Endothelial cell (in vitro differentiated cells): ENCODE data around the gene AGBL4. TPM values are rescaled to one million over a fixed set of nuclear protein-coding genes. Genes with fewer than 3 reads are reported as not detected.

Experiments
- DNase-seq: peaks from one replicate; pipeline ENCODE4 v3.0.0; 2021; ENCODE audit warnings: low spot score
- H3K27ac Mint-ChIP-seq: one replicate; pipeline ENCODE4 v1.8.0; 2021; ENCODE audit warnings: mixed read lengths, inconsistent platforms; ENCODE audit not compliant: unreplicated experiment
- H3K27me3 Mint-ChIP-seq: one replicate; pipeline ENCODE4 v1.8.0; 2021; ENCODE audit warnings: mild to moderate bottlenecking, moderate library complexity, mixed read lengths, inconsistent platforms; ENCODE audit not compliant: unreplicated experiment
- H3K36me3 Mint-ChIP-seq: one replicate; pipeline ENCODE4 v1.8.0; 2021; ENCODE audit warnings: mild to moderate bottlenecking, low read depth, mixed read lengths, inconsistent platforms; ENCODE audit not compliant: unreplicated experiment
- H3K4me1 Mint-ChIP-seq: one replicate; pipeline ENCODE4 v1.8.0; 2021; ENCODE audit warnings: mild to moderate bottlenecking, mixed read lengths, inconsistent platforms; ENCODE audit not compliant: unreplicated experiment
- H3K4me3 Mint-ChIP-seq: one replicate; pipeline ENCODE4 v1.8.0; 2021; ENCODE audit warnings: mild to moderate bottlenecking, mixed read lengths, inconsistent platforms; ENCODE audit not compliant: unreplicated experiment
- H3K9me3 Mint-ChIP-seq: one replicate; pipeline ENCODE4 v1.8.0; 2021; ENCODE audit warnings: mixed read lengths, inconsistent platforms; ENCODE audit not compliant: unreplicated experiment
- CTCF ChIP-seq: fragments of 200-600 bp; sonication (generic); IDR thresholded peaks from one replicate; pipeline ENCODE4 v1.5.0; 2021; ENCODE audit warnings: antibody characterized with exemption; ENCODE audit not compliant: unreplicated experiment
- total RNA-seq: library from RNA; stranded (reverse); fragmentation: NEBNext Ultra II Directional; extraction: Animal tissue kit (Norgen Biotek cat#: 25700); gene quantifications from one replicate; pipeline ENCODE4 v1.2.1, GENCODE V29; 2021; ENCODE audit not compliant: unreplicated experiment

The AGBL4 gene
- total RNA-seq, 1 donor from 2014 or later, result 0.51 TPM

GRCh38 chr1:48999321-48999720, 1024.4 kb downstream of the AGBL4 start:
- Mint-ChIP-seq H3K36me3 (no peaks in the 10 kb centered on the region), H3K27me3 (no peaks in the 10 kb centered on the region), H3K27ac (no peak overlapping the region), H3K4me3 (no peak overlapping the region), H3K9me3 (no peaks in the 10 kb centered on the region), H3K4me1 (no peaks in the 10 kb centered on the region)
- DNase-seq, result no peak
- no peak for TF ChIP-seq CTCF

GRCh38 chr1:48996311-48996710, 1027.4 kb downstream of the AGBL4 start:
- Mint-ChIP-seq H3K27ac (no peak overlapping the region), H3K4me1 (peaks cover 7% of the 10 kb centered on the region), H3K27me3 (no peaks in the 10 kb centered on the region), H3K36me3 (no peaks in the 10 kb centered on the region), H3K4me3 (no peak overlapping the region), H3K9me3 (no peaks in the 10 kb centered on the region)
- no peak for DNase-seq
- TF ChIP-seq CTCF, result no peak

GRCh38 chr1:48988633-48989197, 1035.0 kb downstream of the AGBL4 start:
- H3K36me3 Mint-ChIP-seq, result no peaks in the 10 kb centered on the region
- no peaks in the 10 kb centered on the region for H3K9me3 Mint-ChIP-seq
- TF ChIP-seq CTCF, result no peak

GRCh38 chr1:48979940-48980339, 1043.8 kb downstream of the AGBL4 start:
- H3K4me3 Mint-ChIP-seq, result no peak overlapping the region
- peaks cover 10% of the 10 kb centered on the region for H3K4me1 Mint-ChIP-seq
- H3K27ac Mint-ChIP-seq, result no peak overlapping the region
- no peaks in the 10 kb centered on the region for H3K27me3 Mint-ChIP-seq
- no peaks in the 10 kb centered on the region for H3K9me3 Mint-ChIP-seq
- H3K36me3 Mint-ChIP-seq, result no peaks in the 10 kb centered on the region
- DNase-seq, result no peak
- TF ChIP-seq CTCF, result no peak

More at GRCh38 chr1:48988633-48989197, 1035.0 kb downstream of the AGBL4 start:
- no peak overlapping the region for H3K27ac Mint-ChIP-seq
- no peak overlapping the region for H3K4me3 Mint-ChIP-seq
- peaks cover 4% of the 10 kb centered on the region for H3K4me1 Mint-ChIP-seq
- DNase-seq, result no peak
- no peaks in the 10 kb centered on the region for H3K27me3 Mint-ChIP-seq

- Mint-ChIP-seq H3K4me3 (no peak overlapping the region), H3K27me3 (no peaks in the 10 kb centered on the region), H3K27ac (peak overlapping the region; percentile 85), H3K4me1 (peaks cover 15% of the 10 kb centered on the region), H3K9me3 (no peaks in the 10 kb centered on the region), H3K36me3 (no peaks in the 10 kb centered on the region)
- no peak for TF ChIP-seq CTCF
- peak; percentile 13 for DNase-seq
Measured at GRCh38 chr1:48978413-48978812, 1045.3 kb downstream of the AGBL4 start.
